Measurements from ENCODE around the gene PCDH10. TPM values are rescaled to one million over a fixed set of nuclear protein-coding genes. Genes with fewer than 3 reads are reported as not detected.

PCDH10 gene
- total RNA-seq, 1 experiment from 2014 or later: not detected

DNA sequence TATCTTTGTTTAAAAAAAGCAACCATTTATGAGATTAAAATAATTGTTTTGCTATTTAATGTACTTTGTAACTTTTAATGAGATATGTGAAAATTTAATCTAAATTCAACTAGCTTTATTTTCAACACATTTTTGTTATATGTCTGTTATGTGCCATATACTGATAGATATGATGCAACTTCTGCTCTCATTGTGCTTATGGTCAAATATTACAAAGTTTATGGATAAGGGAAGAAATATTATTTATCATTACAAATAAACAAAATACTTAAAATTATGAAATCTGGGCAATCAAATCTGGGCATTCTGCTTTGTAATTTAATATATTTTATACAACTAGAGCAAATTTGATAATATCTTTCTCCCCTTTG, 40.0 kb downstream of the PCDH10 start:
- Histone ChIP-seq H3K4me1 (replicated peaks; ENCODE audit: insufficient read depth) (no peaks in the 10 kb centered on the region), H3K9me3 (ENCODE audit: insufficient read depth, low read depth) (no peaks in the 10 kb centered on the region), H3K9me2 (ENCODE audit: insufficient read depth) (no peaks in the 10 kb centered on the region), H3K27ac (no peak overlapping the region), H2AFZ (no peak overlapping the region), H3K4me2 (no peak overlapping the region), H4K20me1 (ENCODE audit: insufficient read depth) (no peaks in the 10 kb centered on the region), H3F3A (ENCODE audit: insufficient read depth, low read depth) (no peaks in the 10 kb centered on the region), H3K4me3 (no peak overlapping the region), H3K27me3 (ENCODE audit: insufficient read depth, low read depth) (no peaks in the 10 kb centered on the region), H3K79me2 (ENCODE audit: low read depth) (no peaks in the 10 kb centered on the region), H3K36me3 (ENCODE audit: low read depth) (no peaks in the 10 kb centered on the region)
- DNase-seq: no peak
- ChIA-PET CTCF (no interaction called here), POLR2A (ENCODE audit: unreplicated experiment) (no interaction called here)
- TF ChIP-seq, protein P1, sequence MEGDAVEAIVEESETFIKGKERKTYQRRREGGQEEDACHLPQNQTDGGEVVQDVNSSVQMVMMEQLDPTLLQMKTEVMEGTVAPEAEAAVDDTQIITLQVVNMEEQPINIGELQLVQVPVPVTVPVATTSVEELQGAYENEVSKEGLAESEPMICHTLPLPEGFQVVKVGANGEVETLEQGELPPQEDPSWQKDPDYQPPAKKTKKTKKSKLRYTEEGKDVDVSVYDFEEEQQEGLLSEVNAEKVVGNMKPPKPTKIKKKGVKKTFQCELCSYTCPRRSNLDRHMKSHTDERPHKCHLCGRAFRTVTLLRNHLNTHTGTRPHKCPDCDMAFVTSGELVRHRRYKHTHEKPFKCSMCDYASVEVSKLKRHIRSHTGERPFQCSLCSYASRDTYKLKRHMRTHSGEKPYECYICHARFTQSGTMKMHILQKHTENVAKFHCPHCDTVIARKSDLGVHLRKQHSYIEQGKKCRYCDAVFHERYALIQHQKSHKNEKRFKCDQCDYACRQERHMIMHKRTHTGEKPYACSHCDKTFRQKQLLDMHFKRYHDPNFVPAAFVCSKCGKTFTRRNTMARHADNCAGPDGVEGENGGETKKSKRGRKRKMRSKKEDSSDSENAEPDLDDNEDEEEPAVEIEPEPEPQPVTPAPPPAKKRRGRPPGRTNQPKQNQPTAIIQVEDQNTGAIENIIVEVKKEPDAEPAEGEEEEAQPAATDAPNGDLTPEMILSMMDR (conservative IDR thresholded peaks at IDR 0.05): no peak
- no peak for TF ChIP-seq EZH2 (IDR thresholded peaks at IDR 0.05; ENCODE audit: low read depth)
- no TSS peak for BruUV-seq (replicated peaks)
- intact Hi-C loops (cut with micrococcal nuclease; ENCODE audit: unreplicated experiment): no loop called here

DNA sequence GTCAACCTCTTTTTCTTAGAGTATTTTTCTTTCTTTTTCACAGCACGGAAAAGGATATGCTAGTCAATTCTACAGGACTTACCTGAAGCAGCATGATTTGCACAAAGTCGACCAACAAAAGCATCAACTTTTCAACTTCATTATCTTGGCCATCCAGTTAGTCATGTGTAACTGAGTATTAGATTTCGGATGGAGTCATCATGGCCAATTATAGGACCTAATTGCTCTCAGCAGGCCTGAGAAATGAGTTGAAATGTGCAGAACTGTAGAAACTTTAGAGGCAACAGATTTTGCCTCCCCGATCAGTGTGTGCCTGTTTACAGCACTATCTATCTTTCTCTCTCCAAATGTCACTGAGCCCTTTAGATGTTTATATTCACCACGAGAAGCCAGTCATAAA, 41.0 kb downstream of the PCDH10 start:
- no peaks in the 10 kb centered on the region for H3K36me3 ChIP-seq (ENCODE audit: low read depth)
- ChIA-PET CTCF (no interaction called here), POLR2A (ENCODE audit: unreplicated experiment) (no interaction called here)
- no peaks in the 10 kb centered on the region for H3K9me3 ChIP-seq (ENCODE audit: insufficient read depth, low read depth)
- no peaks in the 10 kb centered on the region for H3K27me3 ChIP-seq (ENCODE audit: insufficient read depth, low read depth)
- H3K4me3 ChIP-seq: no peak overlapping the region
- no peak overlapping the region for H3K27ac ChIP-seq
- TF ChIP-seq, protein P1 (conservative IDR thresholded peaks at IDR 0.05): no peak
- TF ChIP-seq EZH2 (IDR thresholded peaks at IDR 0.05; ENCODE audit: low read depth): no peak
- intact Hi-C loops (cut with micrococcal nuclease; ENCODE audit: unreplicated experiment): no loop called here
- H4K20me1 ChIP-seq (ENCODE audit: insufficient read depth): no peaks in the 10 kb centered on the region
- DNase-seq: no peak
- no peak overlapping the region for H2AFZ ChIP-seq
- no peaks in the 10 kb centered on the region for H3F3A ChIP-seq (ENCODE audit: insufficient read depth, low read depth)
- H3K9me2 ChIP-seq (ENCODE audit: insufficient read depth): no peaks in the 10 kb centered on the region
- no peaks in the 10 kb centered on the region for H3K4me1 ChIP-seq (replicated peaks; ENCODE audit: insufficient read depth)
- no TSS peak for BruUV-seq (replicated peaks)
- H3K79me2 ChIP-seq (ENCODE audit: low read depth): no peaks in the 10 kb centered on the region
- no peak overlapping the region for H3K4me2 ChIP-seq

DNA sequence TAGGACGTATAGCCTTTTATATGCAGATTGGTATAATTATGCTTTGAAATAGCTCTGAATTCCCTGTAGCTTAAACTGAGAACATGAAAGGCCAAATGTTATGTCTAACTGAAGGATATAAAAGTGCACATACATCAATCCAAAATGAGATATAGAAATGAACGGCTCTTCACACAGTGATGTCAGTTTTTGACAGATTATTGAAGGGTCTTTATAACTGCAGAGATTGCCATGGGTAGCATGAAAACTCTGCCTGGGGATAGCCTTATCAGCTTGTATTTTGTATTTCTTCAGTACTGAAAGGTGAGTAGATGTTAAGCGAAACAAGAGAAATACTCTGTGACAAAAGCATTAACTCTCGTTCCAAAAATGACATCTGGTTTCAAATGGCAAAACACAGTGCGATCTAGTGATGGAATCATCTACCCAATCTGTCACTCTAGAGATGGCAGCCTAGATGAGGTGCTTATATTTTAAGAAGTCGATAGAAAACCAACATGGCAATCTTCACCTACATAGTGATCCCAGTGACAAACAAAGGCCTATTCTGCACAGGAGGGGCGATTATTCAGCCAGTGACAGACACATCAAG, 59.7 kb downstream of the PCDH10 start:
- Histone ChIP-seq H3K27ac (no peak overlapping the region), H3K79me2 (ENCODE audit: low read depth) (no peaks in the 10 kb centered on the region), H3F3A (ENCODE audit: insufficient read depth, low read depth) (no peaks in the 10 kb centered on the region), H3K9me2 (ENCODE audit: insufficient read depth) (no peaks in the 10 kb centered on the region), H4K20me1 (ENCODE audit: insufficient read depth) (no peaks in the 10 kb centered on the region), H3K4me1 (replicated peaks; ENCODE audit: insufficient read depth) (no peaks in the 10 kb centered on the region), H3K9me3 (ENCODE audit: insufficient read depth, low read depth) (no peaks in the 10 kb centered on the region), H3K36me3 (ENCODE audit: low read depth) (no peaks in the 10 kb centered on the region), H3K27me3 (ENCODE audit: insufficient read depth, low read depth) (no peaks in the 10 kb centered on the region), H2AFZ (no peak overlapping the region), H3K4me3 (no peak overlapping the region), H3K4me2 (no peak overlapping the region)
- DNase-seq: no peak
- intact Hi-C loops (cut with micrococcal nuclease; ENCODE audit: unreplicated experiment): no loop called here
- BruUV-seq (replicated peaks): no TSS peak
- ChIA-PET POLR2A (ENCODE audit: unreplicated experiment) (no interaction called here), CTCF (interaction anchor here (0.6 kb wide), 1 partner anchor 111 kb away, joined by 3 read pairs; no protein-coding TSS in a partner anchor)
- TF ChIP-seq, protein P1 (conservative IDR thresholded peaks at IDR 0.05): no peak
- no peak for TF ChIP-seq EZH2 (IDR thresholded peaks at IDR 0.05; ENCODE audit: low read depth)

Data from PC-9 (cell line).